Fibroblast of lung (primary cell): ENCODE measurements around the gene TMEM221.

ENCODE experiments used
- EZH2 ChIP-seq: IDR thresholded peaks from 2 replicates; pipeline ENCODE4 v1.5.1; 2012; ENCODE audit warnings: low read length, control low read depth, mild to moderate bottlenecking; ENCODE audit errors: missing control alignments
- TF ChIP-seq, protein P1 (sequence below), 2 donors: IDR thresholded peaks in 1 of 2; conservative IDR thresholded peaks in 1 of 2; 1 replicate in 1 of 2; 2 replicates in 1 of 2; pipeline ENCODE4 v1.5.1; 2011 to 2012; ENCODE audit warnings: low read length in 2 of 2, control low read depth in 1 of 2, inconsistent platforms in 1 of 2, low read depth in 1 of 2, mild to moderate bottlenecking in 1 of 2

DNA sequence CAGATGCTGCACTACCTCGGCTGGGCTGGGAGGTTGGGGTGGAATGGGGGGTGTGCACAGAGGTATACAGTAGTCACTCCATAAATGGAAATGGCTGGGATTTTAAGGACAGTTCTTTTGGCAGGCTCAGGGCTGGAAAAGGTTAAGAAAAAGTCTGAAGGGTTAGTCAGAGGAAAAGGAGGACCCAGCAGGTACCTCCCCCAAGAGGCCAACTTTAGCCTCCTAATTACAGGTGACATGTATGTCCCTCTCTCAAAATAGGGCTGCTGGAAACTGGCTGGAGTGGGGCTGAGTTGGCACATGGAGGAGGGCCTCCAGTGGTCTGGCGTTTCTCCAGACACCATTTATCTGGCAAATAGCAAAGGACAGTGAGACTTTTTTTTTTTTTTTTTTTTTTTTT is 55.5 kb downstream of the TMEM221 start:
- TF ChIP-seq, protein P1, sequence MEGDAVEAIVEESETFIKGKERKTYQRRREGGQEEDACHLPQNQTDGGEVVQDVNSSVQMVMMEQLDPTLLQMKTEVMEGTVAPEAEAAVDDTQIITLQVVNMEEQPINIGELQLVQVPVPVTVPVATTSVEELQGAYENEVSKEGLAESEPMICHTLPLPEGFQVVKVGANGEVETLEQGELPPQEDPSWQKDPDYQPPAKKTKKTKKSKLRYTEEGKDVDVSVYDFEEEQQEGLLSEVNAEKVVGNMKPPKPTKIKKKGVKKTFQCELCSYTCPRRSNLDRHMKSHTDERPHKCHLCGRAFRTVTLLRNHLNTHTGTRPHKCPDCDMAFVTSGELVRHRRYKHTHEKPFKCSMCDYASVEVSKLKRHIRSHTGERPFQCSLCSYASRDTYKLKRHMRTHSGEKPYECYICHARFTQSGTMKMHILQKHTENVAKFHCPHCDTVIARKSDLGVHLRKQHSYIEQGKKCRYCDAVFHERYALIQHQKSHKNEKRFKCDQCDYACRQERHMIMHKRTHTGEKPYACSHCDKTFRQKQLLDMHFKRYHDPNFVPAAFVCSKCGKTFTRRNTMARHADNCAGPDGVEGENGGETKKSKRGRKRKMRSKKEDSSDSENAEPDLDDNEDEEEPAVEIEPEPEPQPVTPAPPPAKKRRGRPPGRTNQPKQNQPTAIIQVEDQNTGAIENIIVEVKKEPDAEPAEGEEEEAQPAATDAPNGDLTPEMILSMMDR (conservative IDR thresholded peaks at IDR 0.05 in 1 of 2, IDR thresholded peaks at IDR 0.05 in 1 of 2; ENCODE audit: low read depth in 1 of 2, low read length in 2 of 2), result no peak
- no peak for TF ChIP-seq EZH2
